ENCODE measurements around the gene NUDT22. TPM values are rescaled to one million over a fixed set of nuclear protein-coding genes. Genes with fewer than 3 reads are reported as not detected.

Gene NUDT22
- total RNA-seq, 1 donor from 2014 or later: 45.0 TPM

DNA sequence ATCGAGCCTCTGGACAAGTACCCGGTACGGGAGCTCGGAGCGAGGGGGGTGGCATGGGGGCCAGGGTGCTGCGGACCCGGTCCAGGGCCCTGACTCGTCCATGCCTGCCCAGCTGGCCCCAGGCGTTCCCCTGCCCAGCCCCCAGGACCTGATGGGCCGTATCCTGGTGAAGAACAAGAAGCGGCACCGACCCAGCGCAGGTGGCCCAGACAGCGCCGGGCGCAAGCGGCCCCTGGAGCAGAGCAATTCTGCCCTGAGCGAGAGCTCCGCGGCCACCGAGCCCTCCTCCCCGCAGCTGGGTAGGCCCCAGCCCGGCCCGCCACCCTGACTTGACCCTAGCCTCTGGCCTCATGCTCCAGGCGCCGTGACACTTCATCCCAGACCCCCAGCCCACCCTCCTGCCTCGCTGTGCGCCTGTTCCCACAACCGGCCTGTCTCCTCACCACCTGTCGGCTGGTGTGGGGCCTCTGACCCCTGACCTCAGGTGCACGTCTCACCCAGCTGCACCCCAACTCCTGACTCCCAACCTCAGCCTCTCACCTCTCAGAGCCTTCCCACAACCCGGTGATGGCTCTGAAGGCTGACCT lies 33.0 kb downstream of the NUDT22 start:
- Histone ChIP-seq H3K36me3 (peaks cover 93% of the 10 kb centered on the region), H3K9me3 (no peaks in the 10 kb centered on the region), H3K4me1 (no peaks in the 10 kb centered on the region), H3K27me3 (ENCODE audit: low read depth) (no peaks in the 10 kb centered on the region), H3K27ac (no peak overlapping the region), H3K4me3 (no peak overlapping the region)
- intact Hi-C loops (cut with DNase I): no loop called here
- DNase-seq (no peak), ATAC-seq (no peak)
- TF ChIP-seq, protein P1, sequence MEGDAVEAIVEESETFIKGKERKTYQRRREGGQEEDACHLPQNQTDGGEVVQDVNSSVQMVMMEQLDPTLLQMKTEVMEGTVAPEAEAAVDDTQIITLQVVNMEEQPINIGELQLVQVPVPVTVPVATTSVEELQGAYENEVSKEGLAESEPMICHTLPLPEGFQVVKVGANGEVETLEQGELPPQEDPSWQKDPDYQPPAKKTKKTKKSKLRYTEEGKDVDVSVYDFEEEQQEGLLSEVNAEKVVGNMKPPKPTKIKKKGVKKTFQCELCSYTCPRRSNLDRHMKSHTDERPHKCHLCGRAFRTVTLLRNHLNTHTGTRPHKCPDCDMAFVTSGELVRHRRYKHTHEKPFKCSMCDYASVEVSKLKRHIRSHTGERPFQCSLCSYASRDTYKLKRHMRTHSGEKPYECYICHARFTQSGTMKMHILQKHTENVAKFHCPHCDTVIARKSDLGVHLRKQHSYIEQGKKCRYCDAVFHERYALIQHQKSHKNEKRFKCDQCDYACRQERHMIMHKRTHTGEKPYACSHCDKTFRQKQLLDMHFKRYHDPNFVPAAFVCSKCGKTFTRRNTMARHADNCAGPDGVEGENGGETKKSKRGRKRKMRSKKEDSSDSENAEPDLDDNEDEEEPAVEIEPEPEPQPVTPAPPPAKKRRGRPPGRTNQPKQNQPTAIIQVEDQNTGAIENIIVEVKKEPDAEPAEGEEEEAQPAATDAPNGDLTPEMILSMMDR (IDR thresholded peaks at IDR 0.05): no peak

GRCh38 chr11:64259533-64260067 lies 33.5 kb downstream of the NUDT22 start:
- TF ChIP-seq, protein P1 (IDR thresholded peaks at IDR 0.05): no peak
- H3K36me3 ChIP-seq: peaks cover 95% of the 10 kb centered on the region
- ATAC-seq: no peak

GRCh38 chr11:64260147-64260708 lies 34.2 kb downstream of the NUDT22 start:
- Histone ChIP-seq H3K36me3 (peaks cover 95% of the 10 kb centered on the region), H3K4me1 (no peaks in the 10 kb centered on the region), H3K4me3 (no peak overlapping the region), H3K9me3 (no peaks in the 10 kb centered on the region), H3K27ac (no peak overlapping the region), H3K27me3 (ENCODE audit: low read depth) (no peaks in the 10 kb centered on the region)
- no peak for ATAC-seq
- intact Hi-C loops (cut with DNase I): no loop called here
- no peak for DNase-seq
- TF ChIP-seq, protein P1 (IDR thresholded peaks at IDR 0.05): no peak

More at GRCh38 chr11:64259533-64260067, 33.5 kb downstream of the NUDT22 start:
- H3K27ac ChIP-seq: no peak overlapping the region
- H3K9me3 ChIP-seq: no peaks in the 10 kb centered on the region
- no peaks in the 10 kb centered on the region for H3K27me3 ChIP-seq (ENCODE audit: low read depth)
- H3K4me1 ChIP-seq: no peaks in the 10 kb centered on the region
- no peak overlapping the region for H3K4me3 ChIP-seq
- no peak for DNase-seq
- intact Hi-C loops (cut with DNase I): no loop called here

GRCh38 chr11:64261556-64262080 lies 35.5 kb downstream of the NUDT22 start:
- no peaks in the 10 kb centered on the region for H3K4me1 ChIP-seq
- TF ChIP-seq, protein P1 (IDR thresholded peaks at IDR 0.05): no peak
- ATAC-seq (no peak), DNase-seq (no peak)
- intact Hi-C loops (cut with DNase I): no loop called here
- H3K27me3 ChIP-seq (ENCODE audit: low read depth): no peaks in the 10 kb centered on the region
- H3K27ac ChIP-seq: no peak overlapping the region
- peaks cover 95% of the 10 kb centered on the region for H3K36me3 ChIP-seq
- no peaks in the 10 kb centered on the region for H3K9me3 ChIP-seq
- H3K4me3 ChIP-seq: no peak overlapping the region

DNA sequence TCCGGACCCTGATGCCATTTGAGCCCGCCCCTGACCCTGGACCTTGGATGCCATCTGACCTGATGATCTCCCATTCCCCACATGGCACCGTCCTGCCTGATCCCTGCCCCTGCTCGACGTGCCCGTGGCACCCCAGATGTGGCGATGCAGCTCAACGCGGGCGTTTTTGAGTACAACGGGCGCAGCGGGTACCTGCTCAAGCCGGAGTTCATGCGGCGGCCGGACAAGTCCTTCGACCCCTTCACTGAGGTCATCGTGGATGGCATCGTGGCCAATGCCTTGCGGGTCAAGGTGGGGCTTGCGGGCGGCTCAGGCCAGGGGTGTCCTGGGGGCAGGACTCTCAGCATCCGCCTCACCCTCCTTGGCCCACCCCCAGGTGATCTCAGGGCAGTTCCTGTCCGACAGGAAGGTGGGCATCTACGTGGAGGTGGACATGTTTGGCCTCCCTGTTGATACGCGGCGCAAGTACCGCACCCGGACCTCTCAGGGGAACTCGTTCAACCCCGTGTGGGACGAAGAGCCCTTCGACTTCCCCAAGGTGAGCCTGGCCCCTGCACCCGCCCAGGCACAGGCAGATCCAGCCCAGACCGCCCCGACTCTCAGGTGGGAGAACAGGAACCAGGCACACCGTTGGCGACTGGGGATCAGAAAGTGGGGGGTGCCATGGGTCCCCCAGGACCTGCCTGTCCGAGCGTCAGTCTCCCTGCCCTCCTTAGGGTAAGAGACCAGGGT lies 36.4 kb downstream of the NUDT22 start:
- no peak for ATAC-seq
- Histone ChIP-seq H3K27ac (no peak overlapping the region), H3K27me3 (ENCODE audit: low read depth) (no peaks in the 10 kb centered on the region), H3K36me3 (peaks cover 94% of the 10 kb centered on the region), H3K4me1 (peaks cover 6% of the 10 kb centered on the region), H3K4me3 (no peak overlapping the region), H3K9me3 (no peaks in the 10 kb centered on the region)
- DNase-seq: no peak
- intact Hi-C loops (cut with DNase I): no loop called here
- TF ChIP-seq, protein P1 (IDR thresholded peaks at IDR 0.05): no peak
